ENCODE results near the gene ACTR1A.
"Not testable (repeated sequence)": the region's sequence is repeated elsewhere in the genome, so short reads cannot be mapped to it uniquely, and the experiment has no call there.

ACTR1A gene

GRCh38 chr10:102502337-102503151, at the start of gene ACTR1A:
TSS of gene ACTR1A (minus strand) at chr10:102502712. CDS start at chr10:102502647, 65 bp downstream.
- DNase-seq = peak; percentile 82 to 99 (median 95)

DNA sequence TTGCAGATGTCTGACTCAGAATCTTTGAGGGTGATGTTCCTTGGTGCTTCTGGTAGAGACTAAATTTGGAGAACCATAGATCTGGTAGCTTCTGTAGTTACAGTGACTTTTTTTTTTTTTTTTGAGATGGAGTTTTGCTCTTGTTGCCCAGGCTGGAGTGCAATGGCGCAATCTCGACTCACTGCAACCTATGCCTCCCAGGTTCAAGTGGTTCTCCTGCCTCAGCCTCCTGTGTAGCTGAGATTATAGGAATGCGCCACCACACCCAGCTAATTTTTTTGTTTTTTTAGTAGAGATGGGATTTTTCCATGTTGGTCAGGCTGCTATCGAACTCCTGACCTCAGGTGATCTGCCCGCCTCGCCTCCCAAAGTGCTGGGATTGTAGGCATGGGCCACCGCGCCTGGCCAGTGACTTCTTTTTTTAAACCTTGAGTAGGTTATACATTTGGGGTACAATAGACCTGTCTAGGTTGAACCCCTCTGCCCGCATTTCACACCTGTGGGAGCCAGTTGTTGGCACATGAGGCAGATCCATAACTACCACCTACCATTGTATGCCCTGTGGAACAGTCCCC, 48.2 kb upstream of the ACTR1A start:
- DNase-seq = no peak

DNA sequence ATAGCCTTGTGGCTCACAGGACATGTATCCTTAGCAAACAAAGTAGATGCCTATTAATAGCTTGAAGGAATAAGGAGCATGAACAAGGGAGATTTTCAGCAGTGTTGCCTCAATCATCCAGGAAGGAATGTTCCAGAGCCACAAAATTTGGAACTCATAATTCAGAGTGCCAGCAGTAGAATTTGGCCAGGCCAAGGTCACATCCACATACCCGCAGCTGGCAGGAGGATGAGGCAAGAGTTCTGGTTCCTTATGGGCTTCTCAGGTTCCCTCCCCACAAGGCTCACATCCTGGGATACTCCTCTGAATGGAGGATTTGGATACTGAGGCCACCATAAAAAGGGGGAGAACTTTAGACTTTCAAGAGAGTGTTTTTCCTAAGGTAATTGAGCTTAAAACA, 47.0 kb upstream of the ACTR1A start:
- no peak for DNase-seq

- no peak for DNase-seq
Measured at GRCh38 chr10:102546606-102547320, 44.3 kb upstream of the ACTR1A start.

- DNase-seq = no peak
Measured at GRCh38 chr10:102545997-102546396, 43.5 kb upstream of the ACTR1A start.

GRCh38 chr10:102545265-102545871, 42.9 kb upstream of the ACTR1A start:
- no peak for DNase-seq

DNA sequence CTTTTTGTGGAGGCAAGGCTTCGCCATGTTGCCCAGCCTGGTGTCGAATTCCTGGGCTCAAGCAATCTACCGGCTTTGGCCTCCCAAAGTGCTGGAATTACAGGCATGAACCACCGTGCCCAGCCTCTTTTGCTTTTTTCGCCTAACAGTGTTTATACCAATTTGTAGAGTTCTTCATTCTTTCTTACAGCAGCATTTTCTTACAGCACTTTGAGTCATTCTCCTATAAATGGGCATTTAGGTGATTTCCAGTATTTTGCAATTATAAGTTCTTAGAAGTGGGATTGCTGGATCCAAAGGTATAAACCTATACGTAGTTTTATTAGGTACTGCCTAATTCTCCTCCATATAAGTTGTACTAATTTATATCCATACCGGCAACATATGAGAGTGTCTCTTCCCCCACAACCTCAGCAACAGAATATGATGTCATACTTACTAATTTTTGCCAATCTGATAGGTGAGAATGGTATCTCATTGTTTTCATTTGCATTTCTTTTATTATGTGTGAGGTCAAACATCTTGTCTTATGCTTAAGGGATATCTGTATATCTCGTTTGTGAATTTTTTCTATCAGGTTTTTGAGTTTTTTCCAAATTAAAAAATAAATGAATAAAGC, 40.4 kb upstream of the ACTR1A start:
- no peak for DNase-seq

DNA sequence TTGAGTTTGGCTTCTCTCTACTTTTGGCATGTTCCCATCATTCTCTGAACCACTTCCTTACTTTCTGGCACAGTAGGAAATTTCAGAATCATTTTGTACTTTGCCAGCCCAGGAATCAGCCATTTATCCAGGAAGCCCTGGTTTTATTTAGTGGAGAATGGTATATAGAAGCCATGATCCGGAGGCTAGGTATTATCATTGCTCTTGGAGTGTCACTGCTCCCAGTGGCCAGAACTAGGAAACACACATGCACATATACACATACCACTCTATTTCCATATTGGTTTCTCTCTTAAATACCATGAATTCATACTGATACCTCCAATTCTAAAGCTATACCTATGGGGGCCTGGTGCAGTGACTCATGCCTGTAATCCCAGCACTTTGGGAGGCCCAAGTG, 37.5 kb upstream of the ACTR1A start:
- DNase-seq = no peak

DNA sequence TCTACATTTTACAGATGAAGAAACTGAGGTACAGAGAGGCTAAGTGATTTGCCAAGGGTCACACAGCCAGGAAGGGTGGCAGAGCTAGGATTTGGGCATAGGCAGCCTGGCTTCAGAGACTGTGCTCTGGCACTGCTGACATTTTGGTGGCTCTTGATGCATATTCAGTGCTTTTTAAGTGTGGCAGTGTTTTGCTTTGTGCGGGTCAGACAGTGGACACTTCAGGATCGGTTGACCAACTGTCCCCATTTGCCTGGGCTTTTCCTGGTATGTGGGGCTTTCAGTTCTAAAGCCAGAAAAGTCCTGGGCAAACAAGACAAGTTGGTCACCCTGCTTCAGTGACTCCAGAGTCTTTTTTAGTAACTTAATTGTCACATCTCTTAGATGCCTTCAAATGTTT, 36.3 kb upstream of the ACTR1A start:
- DNase-seq = no peak

DNA sequence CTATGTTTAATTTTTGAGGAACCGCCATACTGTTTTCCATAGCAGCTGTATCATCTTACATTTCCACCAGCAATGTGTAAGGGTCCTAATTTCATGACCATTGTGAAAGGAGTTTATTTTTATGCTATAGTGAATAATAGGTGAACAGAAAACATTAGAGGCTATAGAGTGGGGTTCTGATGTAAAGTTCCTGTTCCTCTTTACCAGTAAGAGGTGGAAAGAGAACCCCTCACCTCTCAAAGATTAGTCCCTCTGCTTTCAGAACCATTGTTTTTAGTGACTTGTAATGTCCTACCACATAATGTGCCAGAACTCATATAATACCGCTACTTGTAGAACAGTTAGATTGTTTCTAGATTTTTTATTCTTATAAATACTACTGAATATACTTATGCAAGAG, 35.4 kb upstream of the ACTR1A start:
- DNase-seq = no peak

DNA sequence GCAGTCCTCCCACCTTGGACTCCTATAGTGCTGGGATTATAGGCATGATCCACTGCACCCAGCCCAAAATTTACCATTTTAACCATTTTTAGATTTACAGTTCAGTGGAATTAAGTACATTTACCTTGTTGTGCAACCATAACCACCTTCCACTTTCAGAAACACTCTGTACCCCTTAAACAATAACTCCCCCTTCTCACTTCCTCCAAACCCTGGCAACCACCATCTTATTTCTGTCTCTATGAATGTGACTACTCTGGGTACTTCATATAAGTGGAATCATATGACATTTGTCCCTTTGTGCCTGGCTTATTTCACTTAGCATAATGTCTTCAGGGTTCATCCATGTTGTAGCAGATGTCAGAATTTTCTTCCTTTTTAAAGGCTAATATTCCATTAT, 34.9 kb upstream of the ACTR1A start:
- DNase-seq = no peak

- DNase-seq = no peak
Measured at GRCh38 chr10:102535481-102536147, 33.1 kb upstream of the ACTR1A start.

- not testable (repeated sequence) for DNase-seq
Measured at GRCh38 chr10:102534966-102535365, 32.5 kb upstream of the ACTR1A start.

DNA sequence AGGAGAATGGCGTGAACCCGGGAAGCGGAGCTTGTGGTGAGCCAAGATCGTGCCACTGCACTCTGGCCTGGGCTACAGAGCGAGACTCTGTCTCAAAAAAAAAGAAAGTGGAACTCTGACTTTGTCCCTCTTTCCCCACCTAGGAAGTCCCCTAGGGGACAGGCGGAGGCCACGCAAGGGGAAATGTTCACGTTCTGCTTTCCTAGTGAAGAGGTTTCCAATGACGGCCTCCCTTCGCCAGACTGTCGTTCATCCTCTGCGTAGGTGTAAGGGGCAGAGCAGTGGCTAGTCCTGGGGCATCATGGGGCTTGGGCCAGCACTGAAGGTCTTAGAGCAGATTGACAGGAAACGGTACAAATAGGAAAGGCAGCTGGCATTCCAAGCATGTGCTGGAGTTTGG, 31.8 kb upstream of the ACTR1A start:
- DNase-seq = no peak

GRCh38 chr10:102527546-102527945, 25.0 kb upstream of the ACTR1A start:
- no peak for DNase-seq

DNA sequence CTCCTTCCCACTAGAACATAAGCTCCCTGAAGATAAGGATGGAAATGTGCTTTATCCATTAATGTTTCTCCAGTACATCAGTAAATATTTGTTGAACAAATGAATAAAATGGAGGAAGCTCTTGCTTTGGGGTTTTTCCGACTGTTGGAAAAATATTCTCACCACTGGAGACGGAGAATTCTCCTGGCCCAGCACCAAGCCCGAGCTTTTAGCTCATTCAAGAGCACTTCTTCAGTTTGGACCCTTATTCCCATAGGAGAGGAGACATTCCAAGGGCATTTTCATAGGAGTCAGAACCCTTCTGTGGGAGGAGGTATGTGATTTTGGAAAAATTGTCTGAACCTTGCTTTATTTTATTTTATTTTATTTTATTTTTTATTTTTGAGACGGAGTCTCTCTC, 22.2 kb upstream of the ACTR1A start:
- DNase-seq = no peak

DNA sequence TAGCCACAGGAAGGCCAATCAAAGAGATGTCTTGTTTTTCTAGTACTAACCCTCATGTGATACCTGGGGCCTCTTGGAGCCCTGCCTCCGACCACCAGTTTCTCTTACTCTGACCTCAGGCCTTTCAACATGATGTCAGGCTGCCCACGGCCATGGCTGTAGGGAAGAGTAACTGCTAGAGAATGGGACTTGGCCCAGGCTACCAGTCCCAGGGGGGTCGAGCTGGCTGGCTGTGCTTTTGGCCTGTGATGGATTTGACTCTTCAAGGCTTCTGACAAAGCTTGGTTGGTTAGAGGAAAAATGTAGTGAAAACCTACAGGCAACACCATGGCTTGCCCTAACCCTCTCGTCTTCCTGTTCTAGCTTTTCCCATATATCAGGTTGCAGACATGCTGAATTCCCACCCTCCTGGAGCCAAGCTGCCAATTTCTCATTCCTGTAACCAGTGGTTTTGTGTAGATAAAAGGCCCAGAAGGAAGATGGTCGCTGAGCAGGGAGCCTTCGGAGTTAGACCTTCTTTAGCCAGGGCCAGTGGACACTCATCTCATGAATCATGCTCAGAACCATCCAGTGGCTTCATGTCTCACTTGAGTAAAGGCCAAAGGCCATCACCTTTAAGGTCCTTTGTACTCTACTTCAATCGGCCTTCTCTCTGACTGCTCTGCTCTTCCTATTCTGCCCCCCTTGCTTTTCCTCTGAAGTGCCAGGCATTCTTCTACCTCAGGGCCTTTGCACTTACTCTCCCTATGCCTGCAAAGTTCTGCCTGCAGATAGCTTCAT, 20.9 kb upstream of the ACTR1A start:
- DNase-seq = no peak

DNA sequence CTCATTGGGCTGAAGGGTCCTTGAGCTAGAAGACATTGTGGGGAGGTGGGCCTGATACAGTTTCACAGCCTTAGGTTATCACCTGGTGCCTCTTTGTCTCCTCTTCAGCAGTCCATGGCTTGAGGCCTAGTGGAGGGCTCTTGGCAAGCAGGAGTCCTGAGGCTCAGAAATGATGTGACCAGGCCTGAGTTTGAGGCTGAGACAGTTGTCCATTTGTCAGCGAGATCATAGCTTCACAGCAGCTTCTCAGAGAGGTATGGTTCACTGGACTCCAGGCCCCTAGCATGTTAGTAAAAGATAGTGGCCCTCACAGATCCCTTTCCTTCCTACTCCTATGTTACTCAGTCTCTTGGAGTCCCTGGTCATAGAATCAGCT, 20.4 kb upstream of the ACTR1A start:
- DNase-seq = no peak

- no peak for DNase-seq
Measured at GRCh38 chr10:102519246-102519825, 16.8 kb upstream of the ACTR1A start.

- no peak for DNase-seq
Measured at GRCh38 chr10:102517553-102517952, 15.0 kb upstream of the ACTR1A start.
